HG02763 (cell line): ENCODE measurements around the gene NAV3.

Source experiments
- ATAC-seq: cut with Tn5 transposase; IDR thresholded peaks from one replicate; pipeline ENCODE4 v1.9.1; 2021; ENCODE audit warnings: mild to moderate bottlenecking, moderate library complexity; ENCODE audit not compliant: unreplicated experiment

The NAV3 gene

DNA sequence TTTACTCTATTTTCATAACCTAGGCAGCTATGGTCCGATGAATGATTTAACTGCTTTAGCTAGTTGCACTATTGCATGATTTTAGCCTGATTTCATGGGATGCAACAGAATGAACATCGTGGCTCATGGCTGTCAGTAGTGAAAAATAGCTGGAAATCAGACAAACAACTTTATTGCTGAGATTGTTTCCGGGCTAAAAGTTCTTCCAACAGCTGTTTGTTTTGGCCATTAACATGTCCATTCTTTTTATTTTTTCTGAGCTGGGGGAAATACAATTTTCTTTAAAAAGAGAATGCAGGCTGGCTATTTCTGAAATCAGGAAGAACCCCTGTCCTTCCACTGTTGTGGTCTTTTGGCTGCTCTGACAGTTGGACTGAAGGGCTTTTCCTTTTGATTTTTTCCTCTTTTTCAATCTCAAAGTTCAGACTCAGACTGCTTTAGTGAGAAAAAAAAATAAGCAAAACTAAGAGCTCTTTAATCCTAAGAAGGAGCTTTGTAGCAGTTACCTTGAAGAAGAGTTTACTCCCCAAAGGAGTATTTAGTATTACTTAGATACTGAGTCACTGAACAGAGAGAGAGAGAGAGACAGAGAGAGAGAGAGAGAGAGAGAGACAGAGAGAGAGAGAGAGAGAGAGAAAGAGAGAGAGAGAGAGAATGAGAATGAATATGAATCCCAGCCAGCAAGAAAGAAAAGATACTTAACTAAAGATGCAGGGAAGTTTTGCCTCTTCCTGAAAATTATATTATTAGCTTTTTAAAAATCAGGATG is at the start of gene NAV3:
Gene NAV3, plus strand, starts transcription at position 312 of the 769 bp plus-strand sequence. CDS start 568 bp downstream, outside the sequence.
- ATAC-seq: no peak

- ATAC-seq: no peak
Measured at GRCh38 chr12:77782034-77782433, 48.7 kb upstream of the NAV3 start.

GRCh38 chr12:77782766-77783165 is 47.9 kb upstream of the NAV3 start:
- no peak for ATAC-seq

DNA sequence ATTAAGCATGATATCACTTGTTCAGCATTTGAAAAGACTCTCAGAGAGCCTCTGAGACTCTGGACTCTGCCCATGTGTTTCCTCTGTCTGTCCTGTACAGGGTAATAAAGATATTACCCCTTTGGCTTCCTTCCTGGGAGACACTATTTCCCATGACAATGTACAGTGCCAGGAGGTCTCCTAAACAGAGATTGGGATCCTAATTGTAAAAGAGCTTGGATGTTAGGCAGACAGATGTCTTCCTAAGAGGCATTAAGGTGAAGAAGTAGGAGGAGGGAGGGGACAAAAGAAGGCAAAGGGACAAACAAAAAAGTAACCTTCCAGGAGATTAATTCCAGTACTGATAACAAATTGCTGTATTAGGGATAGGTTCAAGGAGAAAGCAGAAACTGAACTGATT is 45.5 kb upstream of the NAV3 start:
- ATAC-seq: no peak

GRCh38 chr12:77786675-77787074 is 44.0 kb upstream of the NAV3 start:
- ATAC-seq: no peak

- ATAC-seq: no peak
Measured at GRCh38 chr12:77788231-77789168, 42.2 kb upstream of the NAV3 start.

DNA sequence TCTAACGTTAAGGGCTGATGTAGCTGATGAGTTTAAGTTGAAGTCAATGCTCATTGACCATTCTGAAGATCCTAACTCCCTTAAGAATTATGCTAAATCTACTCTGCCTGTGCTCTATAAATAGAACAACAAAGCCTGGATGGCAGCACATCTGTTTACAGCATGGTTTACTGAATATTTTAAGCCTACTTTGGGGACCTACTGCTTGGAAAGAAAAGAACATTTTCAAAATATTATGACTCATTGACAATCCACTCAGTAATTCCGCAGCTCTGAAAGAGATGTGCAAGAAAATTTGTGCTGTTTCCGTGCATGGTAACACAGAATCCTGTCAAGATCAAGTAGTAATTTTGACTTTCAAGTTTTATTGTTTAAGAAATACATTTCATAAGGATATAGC is 35.0 kb upstream of the NAV3 start:
- no peak for ATAC-seq

DNA sequence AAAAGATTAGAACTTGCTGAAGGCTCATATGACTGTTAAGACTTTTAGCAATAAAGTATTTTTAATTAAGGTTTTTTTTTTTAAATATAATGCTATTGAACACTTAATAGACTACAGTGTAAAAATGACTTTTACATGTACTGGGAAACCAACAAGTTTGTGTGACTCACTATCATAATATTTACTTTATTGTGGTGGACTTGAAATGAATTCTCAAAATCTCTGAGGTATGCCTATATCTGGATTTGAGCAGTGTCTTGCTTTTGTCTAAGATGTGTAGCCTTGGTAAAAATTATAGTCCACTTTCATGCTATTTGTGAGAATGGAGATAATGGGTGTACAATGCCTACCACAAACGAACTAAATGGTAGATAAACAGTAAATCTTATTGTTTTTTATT is 33.9 kb upstream of the NAV3 start:
- no peak for ATAC-seq

DNA sequence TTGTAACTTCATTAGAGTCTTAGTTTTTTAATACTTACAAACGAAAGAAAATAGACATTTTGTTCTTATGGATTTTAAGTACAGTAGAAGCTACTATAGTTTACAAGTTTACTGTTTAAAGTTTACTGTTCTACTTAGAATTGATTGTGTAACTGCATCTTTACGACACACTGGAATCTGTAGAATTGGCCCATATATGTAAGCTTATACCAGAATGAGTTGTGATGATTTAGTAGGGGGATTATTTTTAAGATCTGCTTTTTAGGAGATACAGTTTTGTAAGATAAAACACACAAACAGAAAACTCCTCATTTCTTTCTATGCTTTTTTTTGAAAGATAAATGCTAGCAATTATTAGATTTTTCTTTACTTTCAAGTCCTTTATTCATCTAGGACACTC is 30.2 kb upstream of the NAV3 start:
- ATAC-seq: no peak

DNA sequence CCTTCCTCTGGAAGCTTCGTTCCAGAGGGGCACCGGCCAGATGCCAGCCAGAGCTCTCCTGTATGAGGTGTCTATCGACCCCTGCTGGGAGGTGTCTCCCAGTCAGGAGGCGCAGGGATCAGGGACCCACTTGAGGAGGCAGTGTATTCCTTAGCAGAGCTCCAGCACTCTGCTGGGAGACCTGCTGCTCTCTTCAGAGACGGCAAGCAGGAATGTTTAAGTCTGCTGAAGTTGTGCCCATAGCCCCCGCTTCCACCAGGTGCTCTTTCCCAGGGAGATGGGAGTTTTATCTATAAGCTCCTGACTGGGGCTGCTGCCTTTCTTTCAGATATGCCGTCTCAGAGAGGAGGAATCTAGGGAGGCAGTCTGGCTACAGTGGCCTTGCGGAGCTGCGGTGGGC is 22.2 kb upstream of the NAV3 start:
- ATAC-seq: no peak

- no peak for ATAC-seq
Measured at GRCh38 chr12:77813558-77813957, 17.1 kb upstream of the NAV3 start.

DNA sequence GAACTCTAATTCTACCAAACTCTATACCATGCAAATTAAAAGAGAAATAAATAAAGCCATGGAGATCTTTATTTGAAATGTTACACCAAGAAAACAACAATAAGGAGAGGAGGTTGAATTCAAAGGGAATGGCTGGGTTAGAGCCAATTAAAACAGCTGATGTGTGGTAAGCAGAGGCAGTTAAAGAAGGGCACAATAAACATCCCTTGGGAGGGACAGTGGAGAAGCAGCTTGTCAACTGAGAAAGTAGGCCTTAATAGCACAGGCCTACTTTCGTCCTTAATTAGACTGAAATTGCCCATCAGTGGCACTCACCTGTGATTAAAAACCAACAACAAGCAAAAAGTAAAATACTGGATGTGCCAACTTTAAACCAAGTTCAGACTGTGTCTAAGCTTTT is 16.3 kb upstream of the NAV3 start:
- ATAC-seq: no peak

GRCh38 chr12:77816196-77816595 is 14.5 kb upstream of the NAV3 start:
- no peak for ATAC-seq

DNA sequence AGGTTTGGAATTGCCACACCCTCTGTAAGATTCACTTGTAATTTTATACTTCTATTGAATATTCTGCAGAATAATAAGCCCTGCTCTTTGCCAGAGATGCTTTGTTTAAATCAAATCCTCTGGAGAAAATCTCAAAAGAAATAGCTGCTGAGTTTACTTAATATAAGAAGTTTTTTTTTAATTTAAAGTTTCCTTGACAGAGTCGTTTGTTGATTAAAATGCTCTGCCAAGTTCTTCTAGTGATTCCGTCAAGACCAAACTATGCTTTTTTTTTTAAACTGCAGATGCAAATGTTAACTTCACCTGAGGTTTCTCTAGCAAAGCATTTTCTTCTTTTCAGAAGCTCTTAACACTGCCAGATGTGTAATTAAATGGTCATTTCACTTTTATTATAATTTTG is 13.4 kb upstream of the NAV3 start:
- ATAC-seq: no peak

GRCh38 chr12:77818351-77818750 is 12.3 kb upstream of the NAV3 start:
- no peak for ATAC-seq

DNA sequence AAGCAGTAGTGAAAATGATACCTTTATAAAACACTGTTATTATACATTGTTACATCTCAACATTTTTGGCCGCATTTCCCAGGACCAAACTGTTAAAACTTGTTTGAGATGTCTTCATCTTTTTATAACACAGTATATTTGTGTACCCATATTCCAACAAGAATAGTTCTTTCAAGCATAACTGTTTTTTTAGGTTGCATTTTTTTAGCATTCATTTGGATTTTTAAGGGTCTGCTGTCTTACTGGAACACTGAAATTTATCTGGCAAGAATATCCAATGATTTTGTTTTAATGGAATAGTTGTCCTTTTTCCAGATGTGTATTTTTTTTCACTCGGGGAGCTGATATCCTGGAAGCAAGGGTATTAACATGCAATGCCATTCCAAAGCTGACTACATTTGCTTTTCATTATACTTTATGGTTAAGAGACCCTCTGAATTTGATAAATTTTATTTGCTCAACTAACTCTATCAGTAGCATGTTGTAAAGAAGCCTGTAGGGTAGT is 8.9 kb upstream of the NAV3 start:
- no peak for ATAC-seq

GRCh38 chr12:77833329-77833728 is 2.6 kb downstream of the NAV3 start:
- ATAC-seq: no peak

- ATAC-seq: no peak
Measured at GRCh38 chr12:77834618-77835017, 3.9 kb downstream of the NAV3 start.

DNA sequence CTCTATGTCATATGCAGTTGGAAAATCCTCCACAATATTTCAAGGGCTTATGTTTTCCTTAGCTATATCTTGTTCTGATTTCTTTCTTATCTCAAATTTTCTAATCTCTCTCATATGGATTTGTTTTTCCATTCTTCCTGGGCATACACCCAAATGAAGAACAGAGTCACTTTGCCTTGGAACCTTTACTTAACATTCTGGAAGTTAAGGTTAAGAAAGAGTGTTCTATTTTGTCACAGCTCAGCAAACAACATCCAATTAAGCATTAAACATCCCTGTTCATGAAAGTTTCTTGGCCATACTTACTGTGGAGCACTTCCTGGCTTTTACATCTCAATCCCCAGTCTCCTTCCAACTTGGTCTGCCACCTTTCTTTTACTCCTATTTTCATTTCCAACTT is 5.3 kb downstream of the NAV3 start:
- ATAC-seq: no peak

- ATAC-seq: no peak
Measured at GRCh38 chr12:77837876-77838291, 7.2 kb downstream of the NAV3 start.

GRCh38 chr12:77841521-77841920 is 10.8 kb downstream of the NAV3 start:
- no peak for ATAC-seq

DNA sequence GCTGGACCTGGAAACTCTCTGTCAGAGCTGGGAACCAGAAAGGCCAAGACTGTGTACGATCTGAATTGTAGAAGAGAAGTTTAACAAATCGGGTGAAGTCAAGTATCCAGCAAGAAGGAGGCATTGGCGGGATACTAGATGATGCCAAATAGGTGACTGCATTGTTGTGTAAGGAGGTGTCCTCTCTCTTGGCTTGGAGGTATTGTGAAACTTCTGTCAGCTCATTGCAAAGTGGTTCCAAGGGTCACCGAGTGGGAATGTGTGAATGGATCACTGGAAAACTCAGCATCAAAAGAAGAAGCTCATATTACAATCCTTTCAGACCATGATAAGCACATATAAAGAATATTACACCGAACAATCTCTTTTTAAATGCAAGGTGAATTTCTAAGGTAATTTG is 11.7 kb downstream of the NAV3 start:
- ATAC-seq: no peak
